Loucy (cell line): ENCODE data around the gene SGPL1.

Experiments
- H2AFZ ChIP-seq: fragments of 200-600 bp; sonication (generic); 2 replicates; pipeline ENCODE4 v1.6.0; 2016; ENCODE audit warnings: antibody characterized with exemption, mild to moderate bottlenecking, low read length, moderate library complexity
- H3F3A ChIP-seq: fragments of 200-600 bp; 2 replicates; pipeline ENCODE4 v1.6.0; 2016; ENCODE audit warnings: antibody characterized with exemption, low read depth, mild to moderate bottlenecking
- H3K27me3 ChIP-seq: fragments of 200-600 bp; sonication (generic); 2 replicates; pipeline ENCODE4 v1.6.1; 2014; ENCODE audit warnings: low read length, mild to moderate bottlenecking; ENCODE audit not compliant: insufficient read depth, poor library complexity, severe bottlenecking
- H3K36me3 ChIP-seq: fragments of 200-600 bp; sonication (generic); 2 replicates; pipeline ENCODE4 v1.6.1; 2016; ENCODE audit warnings: low read length; ENCODE audit not compliant: insufficient read depth
- H3K4me1 ChIP-seq: fragments of 200-600 bp; sonication (generic); 2 replicates; pipeline ENCODE4 v1.5.1; 2014; ENCODE audit warnings: low read length, mild to moderate bottlenecking; ENCODE audit not compliant: insufficient read depth, poor library complexity, severe bottlenecking
- H3K4me2 ChIP-seq: fragments of 200-600 bp; sonication (generic); 2 replicates; pipeline ENCODE4 v1.6.0; 2014; ENCODE audit warnings: antibody characterized with exemption, low read length, low read depth, mild to moderate bottlenecking; ENCODE audit not compliant: poor library complexity, severe bottlenecking
- H3K4me3 ChIP-seq: fragments of 200-600 bp; sonication (generic); 2 replicates; pipeline ENCODE4 v1.5.1; 2014; ENCODE audit warnings: low read length, mild to moderate bottlenecking, mixed read lengths; ENCODE audit not compliant: poor library complexity, severe bottlenecking
- H3K79me2 ChIP-seq: fragments of 200-600 bp; sonication (generic); 2 replicates; pipeline ENCODE4 v1.6.1; 2014; ENCODE audit warnings: low read length; ENCODE audit not compliant: insufficient read depth
- H3K9ac ChIP-seq: fragments of 200-600 bp; sonication (generic); 2 replicates; pipeline ENCODE4 v1.6.0; 2014; ENCODE audit warnings: mild to moderate bottlenecking, low read depth, low read length, moderate library complexity; ENCODE audit not compliant: poor library complexity, severe bottlenecking
- H3K9me2 ChIP-seq: fragments of 200-600 bp; sonication (generic); replicated peaks from 2 replicates; pipeline ENCODE4 v1.6.1; 2016; ENCODE audit warnings: low read depth, low read length, mixed read lengths
- H3K9me3 ChIP-seq: fragments of 200-600 bp; sonication (generic); 2 replicates; pipeline ENCODE4 v1.6.1; 2014; ENCODE audit warnings: mild to moderate bottlenecking, antibody characterized with exemption, low read length, low read depth; ENCODE audit not compliant: insufficient read depth
- H4K20me1 ChIP-seq: fragments of 200-600 bp; sonication (generic); 2 replicates; pipeline ENCODE4 v1.6.0; 2014; ENCODE audit warnings: antibody characterized with exemption, low read length, mild to moderate bottlenecking; ENCODE audit not compliant: insufficient read depth, poor library complexity, severe bottlenecking
- EZH2phosphoT487 ChIP-seq: fragments of 200-600 bp; IDR thresholded peaks from 2 replicates; pipeline ENCODE4 v1.6.1; 2018; ENCODE audit warnings: antibody characterized with exemption, mild to moderate bottlenecking, moderate library complexity, borderline replicate concordance
- TF ChIP-seq, protein P1 (sequence below): fragments of 200-600 bp; sonication (generic); conservative IDR thresholded peaks from 2 replicates; pipeline ENCODE4 v1.5.1; 2014; ENCODE audit warnings: mild to moderate bottlenecking, antibody characterized with exemption, low read length

Gene SGPL1

DNA sequence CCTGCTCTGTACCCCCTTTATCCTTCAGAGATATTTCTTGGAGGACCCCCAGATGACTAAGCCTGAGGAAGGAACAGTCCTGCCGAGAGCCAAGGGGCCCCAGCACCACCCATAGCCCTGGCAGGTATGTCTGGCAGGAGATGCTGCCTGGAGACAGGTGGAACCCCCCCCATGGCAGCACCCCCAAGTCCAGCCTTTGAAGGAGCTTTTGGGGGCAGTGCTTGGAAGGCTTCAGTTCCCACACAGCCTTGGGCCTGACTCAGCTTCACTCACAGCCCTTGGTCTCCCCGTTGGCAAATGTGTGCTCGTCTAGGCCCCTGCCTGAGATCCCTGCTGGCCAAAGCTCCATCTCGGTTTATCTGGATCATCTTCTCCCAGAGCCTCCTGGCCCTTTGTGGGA, 95.6 kb downstream of the SGPL1 start:
- Histone ChIP-seq H3K4me2 (no peak overlapping the region), H3K36me3 (no peaks in the 10 kb centered on the region), H3K27me3 (no peaks in the 10 kb centered on the region), H3K9me2 (no peaks in the 10 kb centered on the region), H3K9ac (no peak overlapping the region), H2AFZ (no peak overlapping the region), H3K4me3 (no peak overlapping the region), H3K79me2 (no peaks in the 10 kb centered on the region), H3F3A (no peaks in the 10 kb centered on the region), H4K20me1 (no peaks in the 10 kb centered on the region), H3K9me3 (no peaks in the 10 kb centered on the region), H3K4me1 (no peaks in the 10 kb centered on the region)
- TF ChIP-seq, protein P1, sequence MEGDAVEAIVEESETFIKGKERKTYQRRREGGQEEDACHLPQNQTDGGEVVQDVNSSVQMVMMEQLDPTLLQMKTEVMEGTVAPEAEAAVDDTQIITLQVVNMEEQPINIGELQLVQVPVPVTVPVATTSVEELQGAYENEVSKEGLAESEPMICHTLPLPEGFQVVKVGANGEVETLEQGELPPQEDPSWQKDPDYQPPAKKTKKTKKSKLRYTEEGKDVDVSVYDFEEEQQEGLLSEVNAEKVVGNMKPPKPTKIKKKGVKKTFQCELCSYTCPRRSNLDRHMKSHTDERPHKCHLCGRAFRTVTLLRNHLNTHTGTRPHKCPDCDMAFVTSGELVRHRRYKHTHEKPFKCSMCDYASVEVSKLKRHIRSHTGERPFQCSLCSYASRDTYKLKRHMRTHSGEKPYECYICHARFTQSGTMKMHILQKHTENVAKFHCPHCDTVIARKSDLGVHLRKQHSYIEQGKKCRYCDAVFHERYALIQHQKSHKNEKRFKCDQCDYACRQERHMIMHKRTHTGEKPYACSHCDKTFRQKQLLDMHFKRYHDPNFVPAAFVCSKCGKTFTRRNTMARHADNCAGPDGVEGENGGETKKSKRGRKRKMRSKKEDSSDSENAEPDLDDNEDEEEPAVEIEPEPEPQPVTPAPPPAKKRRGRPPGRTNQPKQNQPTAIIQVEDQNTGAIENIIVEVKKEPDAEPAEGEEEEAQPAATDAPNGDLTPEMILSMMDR = no peak
- TF ChIP-seq EZH2phosphoT487 = no peak

DNA sequence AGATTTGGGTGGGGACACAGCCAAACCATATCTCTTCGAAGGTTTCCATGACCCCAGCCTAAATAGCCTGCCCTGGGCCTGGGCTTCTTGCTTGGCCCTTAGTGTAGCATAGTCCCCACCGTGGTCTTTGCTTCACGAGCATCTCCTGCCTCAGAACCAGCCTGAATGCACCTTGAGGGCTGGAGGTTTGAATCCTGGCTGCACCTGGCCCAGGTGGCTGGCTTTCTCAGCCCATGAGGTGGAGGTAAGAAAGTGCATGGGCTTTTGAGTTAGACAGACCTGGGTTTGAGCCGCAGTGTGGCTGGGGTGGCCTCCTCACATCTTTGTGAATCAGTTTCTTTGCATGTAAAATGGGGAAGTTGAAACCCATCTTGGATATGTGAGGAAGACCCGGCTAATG, 96.8 kb downstream of the SGPL1 start:
- no peaks in the 10 kb centered on the region for H3F3A ChIP-seq
- no peaks in the 10 kb centered on the region for H3K27me3 ChIP-seq
- H3K79me2 ChIP-seq = no peaks in the 10 kb centered on the region
- H3K4me1 ChIP-seq = no peaks in the 10 kb centered on the region
- H3K4me3 ChIP-seq = no peak overlapping the region
- H3K9ac ChIP-seq = no peak overlapping the region
- H4K20me1 ChIP-seq = no peaks in the 10 kb centered on the region
- no peaks in the 10 kb centered on the region for H3K9me3 ChIP-seq
- H3K4me2 ChIP-seq = no peak overlapping the region
- H3K36me3 ChIP-seq = no peaks in the 10 kb centered on the region
- H2AFZ ChIP-seq = no peak overlapping the region
- H3K9me2 ChIP-seq = no peaks in the 10 kb centered on the region
- TF ChIP-seq, protein P1 = no peak
- TF ChIP-seq EZH2phosphoT487 = no peak

DNA sequence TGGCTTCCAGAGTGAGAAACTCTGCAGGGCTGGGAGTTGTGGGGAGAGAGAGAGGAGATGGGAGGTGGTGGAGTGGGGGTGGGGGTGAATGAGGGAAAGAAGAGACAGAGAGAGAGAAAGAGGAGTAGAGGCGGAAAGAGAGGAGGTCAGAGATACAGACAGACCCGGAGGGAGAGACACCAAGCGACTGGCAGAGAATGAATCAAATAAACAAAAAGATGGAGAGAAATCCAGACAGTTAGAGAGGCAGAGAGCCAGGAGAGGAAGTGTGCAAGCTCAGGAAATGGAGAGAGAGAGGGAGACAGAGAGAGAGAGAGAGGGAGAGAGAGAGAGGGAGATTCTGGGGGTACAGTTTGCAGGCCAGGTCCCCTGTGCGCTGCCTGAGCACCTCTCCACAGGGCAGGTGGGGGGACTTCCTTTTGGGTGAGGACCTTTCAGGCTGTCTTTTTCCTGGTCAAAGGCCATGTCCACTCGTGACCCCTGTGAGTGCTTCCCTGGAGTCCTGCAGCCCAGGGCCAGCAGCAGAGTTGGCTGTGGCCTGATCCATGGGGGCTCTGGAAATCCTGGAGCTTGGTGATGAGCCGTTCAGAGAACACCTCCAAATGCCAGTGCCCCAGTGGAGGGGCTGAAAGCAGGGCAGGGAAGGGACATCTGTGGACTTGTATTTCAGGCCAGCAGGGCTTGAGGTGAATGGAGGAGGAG, 97.6 kb downstream of the SGPL1 start:
- Histone ChIP-seq H3F3A (no peaks in the 10 kb centered on the region), H3K9me2 (no peaks in the 10 kb centered on the region), H3K9ac (no peak overlapping the region), H3K4me1 (no peaks in the 10 kb centered on the region), H2AFZ (no peak overlapping the region), H4K20me1 (no peaks in the 10 kb centered on the region), H3K27me3 (no peaks in the 10 kb centered on the region), H3K79me2 (no peaks in the 10 kb centered on the region), H3K4me3 (no peak overlapping the region), H3K36me3 (no peaks in the 10 kb centered on the region), H3K9me3 (no peaks in the 10 kb centered on the region), H3K4me2 (no peak overlapping the region)
- TF ChIP-seq, protein P1 = no peak
- TF ChIP-seq EZH2phosphoT487 = no peak
